ENCODE data around the gene WDR43. TPM values are rescaled to one million over a fixed set of nuclear protein-coding genes. Genes with fewer than 3 reads are reported as not detected.

WDR43 gene
- total and polyA plus RNA-seq, 2 donors, result 15.6 to 49.0 TPM

DNA sequence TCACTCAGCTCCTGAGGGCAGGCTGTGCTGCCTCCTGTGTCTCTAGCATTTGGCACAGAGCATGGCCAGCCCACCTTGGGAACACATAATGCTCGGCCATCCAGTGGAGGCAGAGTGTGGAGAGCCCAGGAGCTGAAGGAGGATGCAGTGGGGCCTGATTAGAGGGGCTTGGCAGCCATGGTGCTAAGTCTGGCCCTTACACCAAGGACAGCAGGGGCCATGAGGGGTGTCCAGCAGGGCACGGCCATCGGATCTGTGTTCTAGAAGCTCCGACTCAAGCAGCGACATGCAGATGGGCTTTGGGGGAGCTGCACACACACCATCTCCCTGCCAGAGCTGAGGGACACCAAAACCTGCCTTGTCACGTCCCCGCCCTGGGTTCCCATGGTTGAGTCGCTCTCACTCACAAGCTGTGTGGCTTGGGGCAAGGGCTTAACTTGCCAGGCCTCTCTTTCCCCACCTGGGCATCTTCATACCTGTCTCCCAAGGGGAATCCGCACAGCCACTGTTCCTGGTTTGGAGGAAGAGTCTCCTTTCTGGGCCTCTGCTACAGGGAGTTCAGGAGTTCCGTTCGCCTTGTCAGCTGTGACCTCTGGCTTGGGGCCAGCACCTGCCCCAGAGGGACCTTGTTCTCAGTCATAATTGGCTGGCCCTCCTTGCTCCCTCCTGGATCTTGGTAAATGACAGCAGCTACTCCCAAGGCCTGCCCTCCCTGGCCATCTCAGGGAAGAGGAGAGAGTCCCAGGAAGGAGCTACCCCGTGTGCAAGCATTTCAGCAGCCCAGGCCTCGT is 85.3 kb downstream of the WDR43 start:
- no peaks in the 10 kb centered on the region for H3K4me1 ChIP-seq (ENCODE audit: control insufficient read depth in 2 of 2, insufficient read depth in 2 of 2, low read length in 2 of 2)
- no peak overlapping the region for H3K4me3 ChIP-seq (ENCODE audit: low read length in 2 of 2)
- H3K27ac ChIP-seq (ENCODE audit: low read depth in 1 of 2, low read length in 1 of 2), result no peak overlapping the region
- peaks cover 0 to 6% of the 10 kb centered on the region in 2 donors for H3K9me3 ChIP-seq (ENCODE audit: control insufficient read depth in 2 of 2, insufficient read depth in 1 of 2, low read length in 1 of 2)
- H3K27me3 ChIP-seq (ENCODE audit: control insufficient read depth in 2 of 2, insufficient read depth in 1 of 2, low read length in 1 of 2), result no peaks in the 10 kb centered on the region
- 92% methylated on average over 13 of the region's 13 CpGs for WGBS
- DNase-seq (ENCODE audit: low read depth in 6 of 9, low spot score in 9 of 9), result no peak
- no peaks in the 10 kb centered on the region for H3K36me3 ChIP-seq (ENCODE audit: control insufficient read depth in 2 of 2, insufficient read depth in 2 of 2, low read length in 1 of 2)

DNA sequence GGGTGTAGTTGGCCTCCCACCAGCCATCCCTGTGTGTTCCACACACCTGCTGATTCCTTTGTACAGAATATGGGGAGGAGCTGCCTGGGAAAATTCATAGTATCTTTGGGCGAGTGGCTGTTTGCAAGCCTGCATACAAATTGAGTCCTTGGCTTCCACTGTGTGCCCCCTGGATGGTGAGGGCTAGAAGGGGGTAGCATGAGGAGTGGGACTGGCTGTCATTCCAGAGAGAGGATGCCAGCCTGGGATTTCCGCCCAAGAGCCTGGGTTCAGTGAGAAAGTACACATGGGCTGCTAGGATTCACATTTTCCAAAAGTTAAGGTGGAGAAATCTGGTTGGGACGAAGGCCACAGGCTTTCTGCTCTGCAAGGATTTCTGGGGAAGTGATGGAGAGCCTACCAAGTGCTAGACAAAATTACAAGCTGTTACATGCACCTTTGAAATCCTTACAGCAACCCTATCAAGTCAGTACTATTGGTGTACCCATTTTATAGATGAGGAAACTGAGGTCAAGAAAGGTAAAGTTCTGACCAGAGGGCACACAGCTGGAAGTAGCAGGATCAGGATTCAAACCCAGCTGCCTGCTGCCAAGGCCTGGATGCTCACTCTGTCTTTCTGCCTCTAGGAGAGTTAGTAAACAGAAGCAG is 86.0 kb downstream of the WDR43 start:
- H3K27me3 ChIP-seq (ENCODE audit: control insufficient read depth in 2 of 2, insufficient read depth in 1 of 2, low read length in 1 of 2), result no peaks in the 10 kb centered on the region
- H3K4me1 ChIP-seq (ENCODE audit: control insufficient read depth in 2 of 2, insufficient read depth in 2 of 2, low read length in 2 of 2), result no peaks in the 10 kb centered on the region
- H3K4me3 ChIP-seq (ENCODE audit: low read length in 2 of 2), result no peak overlapping the region
- H3K9me3 ChIP-seq (ENCODE audit: control insufficient read depth in 2 of 2, insufficient read depth in 1 of 2, low read length in 1 of 2), result peaks cover 0 to 6% of the 10 kb centered on the region in 2 donors
- 62% methylated on average over 3 of the region's 3 CpGs for WGBS
- no peak overlapping the region for H3K27ac ChIP-seq (ENCODE audit: low read depth in 1 of 2, low read length in 1 of 2)
- no peaks in the 10 kb centered on the region for H3K36me3 ChIP-seq (ENCODE audit: control insufficient read depth in 2 of 2, insufficient read depth in 2 of 2, low read length in 1 of 2)
- DNase-seq (ENCODE audit: low read depth in 6 of 9, low spot score in 9 of 9), result no peak

DNA sequence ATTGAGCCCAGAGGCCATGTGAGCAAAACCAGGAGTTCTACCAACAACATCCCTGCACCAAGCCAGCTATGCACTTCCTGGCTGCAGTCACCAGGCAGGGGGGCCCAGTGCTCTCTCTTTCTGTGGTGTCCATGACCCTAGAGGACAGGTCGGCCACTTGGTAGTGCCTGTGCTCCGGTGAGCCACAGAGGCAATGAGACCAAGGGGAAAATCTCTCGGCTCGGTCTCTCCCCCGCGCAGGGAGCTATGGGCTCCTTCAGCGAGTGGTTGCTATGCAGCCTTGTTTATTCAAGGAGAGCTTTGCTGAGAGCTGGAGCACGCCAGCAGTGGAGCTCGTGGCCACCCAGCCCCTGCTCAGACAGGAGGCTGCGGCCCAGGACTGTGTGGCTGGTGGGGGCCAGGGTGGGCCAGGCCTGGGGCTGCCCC is 86.6 kb downstream of the WDR43 start, which contains the start of gene TOGARAM2:
Gene TOGARAM2, plus strand, starts transcription at position 283 of the 426 bp plus-strand sequence. CDS start 13,537 bp downstream, outside the sequence.
- no peak for DNase-seq (ENCODE audit: low read depth in 6 of 9, low spot score in 9 of 9)
- Histone ChIP-seq H3K9me3 (ENCODE audit: control insufficient read depth in 2 of 2, insufficient read depth in 1 of 2, low read length in 1 of 2) (peaks cover 0 to 6% of the 10 kb centered on the region in 2 donors), H3K27me3 (ENCODE audit: control insufficient read depth in 2 of 2, insufficient read depth in 1 of 2, low read length in 1 of 2) (no peaks in the 10 kb centered on the region), H3K4me1 (ENCODE audit: control insufficient read depth in 2 of 2, insufficient read depth in 2 of 2, low read length in 2 of 2) (no peaks in the 10 kb centered on the region), H3K4me3 (ENCODE audit: low read length in 2 of 2) (no peak within 1 kb of the TSS), H3K27ac (ENCODE audit: low read depth in 1 of 2, low read length in 1 of 2) (no peak within 1 kb of the TSS), H3K36me3 (ENCODE audit: control insufficient read depth in 2 of 2, insufficient read depth in 2 of 2, low read length in 1 of 2) (no peaks in the 10 kb centered on the region)
- WGBS, result 96% methylated on average over 10 of the region's 10 CpGs

DNA sequence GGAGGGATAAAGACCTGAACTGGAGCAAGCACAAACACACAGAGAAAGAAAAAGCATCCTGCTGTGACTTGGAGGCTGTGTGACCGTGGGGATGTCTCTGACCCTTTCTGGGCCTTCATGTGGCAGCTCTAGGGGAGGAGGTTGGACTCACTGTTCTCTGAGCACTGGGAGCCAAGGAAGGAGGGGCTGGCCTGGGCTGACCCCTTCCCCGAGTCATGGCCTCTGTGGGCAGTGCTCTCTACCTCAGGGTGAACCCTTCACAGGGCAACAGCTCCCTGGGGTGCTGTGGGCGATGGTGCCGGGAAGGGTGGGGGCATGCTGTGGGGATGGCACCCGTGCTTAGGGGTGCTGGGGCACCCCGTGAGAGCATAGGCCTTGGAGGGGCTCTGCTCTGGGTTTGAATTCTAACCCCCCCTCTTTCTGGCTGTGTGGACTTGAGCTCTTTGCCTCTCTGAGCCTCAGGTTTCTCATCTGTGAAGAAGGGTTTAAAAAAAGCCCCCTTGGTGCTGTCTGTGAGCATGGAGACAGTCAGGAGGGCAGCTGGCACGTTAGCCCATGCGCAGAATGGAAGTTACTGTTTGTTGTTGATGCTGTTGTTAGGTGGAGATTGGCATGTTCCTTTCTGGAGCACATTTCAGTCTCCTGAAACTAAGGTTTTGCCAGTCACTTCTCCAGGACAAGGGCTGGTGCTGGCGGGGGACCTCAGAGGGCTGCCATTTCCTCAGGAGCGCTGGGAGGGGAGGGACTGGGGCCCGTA is 87.3 kb downstream of the WDR43 start:
- Histone ChIP-seq H3K27ac (ENCODE audit: low read depth in 1 of 2, low read length in 1 of 2) (no peak overlapping the region), H3K36me3 (ENCODE audit: control insufficient read depth in 2 of 2, insufficient read depth in 2 of 2, low read length in 1 of 2) (no peaks in the 10 kb centered on the region), H3K9me3 (ENCODE audit: control insufficient read depth in 2 of 2, insufficient read depth in 1 of 2, low read length in 1 of 2) (peaks cover 0 to 6% of the 10 kb centered on the region in 2 donors), H3K4me3 (ENCODE audit: low read length in 2 of 2) (no peak overlapping the region), H3K27me3 (ENCODE audit: control insufficient read depth in 2 of 2, insufficient read depth in 1 of 2, low read length in 1 of 2) (no peaks in the 10 kb centered on the region), H3K4me1 (ENCODE audit: control insufficient read depth in 2 of 2, insufficient read depth in 2 of 2, low read length in 2 of 2) (no peaks in the 10 kb centered on the region)
- 96% methylated on average over 11 of the region's 11 CpGs for WGBS
- DNase-seq (ENCODE audit: low read depth in 6 of 9, low spot score in 9 of 9), result no peak

DNA sequence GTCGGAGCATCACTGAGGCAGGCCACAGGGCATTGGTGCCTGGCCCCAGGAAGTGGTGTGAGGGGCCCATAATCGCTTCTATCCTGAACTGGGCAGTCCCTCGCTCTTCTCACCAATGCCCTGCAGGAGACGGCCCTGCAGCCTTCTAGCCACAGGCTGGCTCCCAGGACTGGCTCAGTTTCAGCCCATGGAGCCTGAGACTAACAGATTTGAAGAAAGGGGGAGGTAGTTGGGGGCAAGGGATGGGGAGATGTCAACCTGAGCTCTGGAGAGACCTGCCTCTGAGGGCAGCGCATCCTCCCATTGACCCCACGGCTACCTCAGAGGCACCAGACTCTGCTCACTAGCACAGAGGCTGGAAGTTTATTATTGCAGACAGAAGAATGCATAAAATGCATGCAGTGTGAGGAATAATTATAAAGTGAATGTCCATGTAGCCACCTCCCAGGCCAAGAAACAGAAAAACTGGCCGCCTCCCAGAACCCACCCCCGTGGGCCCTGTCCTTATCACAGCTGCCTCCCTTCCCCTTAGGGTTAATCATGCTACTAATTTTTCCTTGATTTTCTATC is 88.0 kb downstream of the WDR43 start:
- peaks cover 0 to 6% of the 10 kb centered on the region in 2 donors for H3K9me3 ChIP-seq (ENCODE audit: control insufficient read depth in 2 of 2, insufficient read depth in 1 of 2, low read length in 1 of 2)
- H3K4me3 ChIP-seq (ENCODE audit: low read length in 2 of 2), result no peak overlapping the region
- no peak for DNase-seq (ENCODE audit: low read depth in 6 of 9, low spot score in 9 of 9)
- H3K27me3 ChIP-seq (ENCODE audit: control insufficient read depth in 2 of 2, insufficient read depth in 1 of 2, low read length in 1 of 2), result no peaks in the 10 kb centered on the region
- no peaks in the 10 kb centered on the region for H3K36me3 ChIP-seq (ENCODE audit: control insufficient read depth in 2 of 2, insufficient read depth in 2 of 2, low read length in 1 of 2)
- no peaks in the 10 kb centered on the region for H3K4me1 ChIP-seq (ENCODE audit: control insufficient read depth in 2 of 2, insufficient read depth in 2 of 2, low read length in 2 of 2)
- whole genome bisulfite sequencing, result 96% methylated on average over 8 of the region's 8 CpGs
- no peak overlapping the region for H3K27ac ChIP-seq (ENCODE audit: low read depth in 1 of 2, low read length in 1 of 2)

DNA sequence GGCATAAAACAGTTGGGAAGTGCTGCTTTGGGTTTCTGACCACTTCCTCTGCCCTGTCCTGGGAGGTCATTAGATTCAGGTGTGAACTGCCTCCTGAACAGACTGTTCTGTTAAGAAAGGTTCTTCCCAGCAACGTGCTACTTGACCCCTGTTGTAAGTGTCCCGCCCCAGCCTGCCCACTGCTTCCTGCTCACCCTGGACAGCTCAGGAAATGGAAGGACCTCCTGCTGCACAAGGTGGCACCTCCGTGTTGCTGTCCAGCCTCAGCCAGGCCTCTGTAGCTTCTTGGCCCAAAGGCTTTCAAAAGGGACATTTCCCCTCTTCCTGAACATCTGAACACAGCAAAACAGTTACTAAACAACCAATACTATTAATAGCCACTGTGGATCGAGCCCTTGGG is 92.0 kb downstream of the WDR43 start:
- Histone ChIP-seq H3K36me3 (ENCODE audit: control insufficient read depth in 2 of 2, insufficient read depth in 2 of 2, low read length in 1 of 2) (no peaks in the 10 kb centered on the region), H3K27ac (ENCODE audit: low read depth in 1 of 2, low read length in 1 of 2) (no peak overlapping the region)
- WGBS, result 51% methylated on average over 4 of the region's 4 CpGs

DNA sequence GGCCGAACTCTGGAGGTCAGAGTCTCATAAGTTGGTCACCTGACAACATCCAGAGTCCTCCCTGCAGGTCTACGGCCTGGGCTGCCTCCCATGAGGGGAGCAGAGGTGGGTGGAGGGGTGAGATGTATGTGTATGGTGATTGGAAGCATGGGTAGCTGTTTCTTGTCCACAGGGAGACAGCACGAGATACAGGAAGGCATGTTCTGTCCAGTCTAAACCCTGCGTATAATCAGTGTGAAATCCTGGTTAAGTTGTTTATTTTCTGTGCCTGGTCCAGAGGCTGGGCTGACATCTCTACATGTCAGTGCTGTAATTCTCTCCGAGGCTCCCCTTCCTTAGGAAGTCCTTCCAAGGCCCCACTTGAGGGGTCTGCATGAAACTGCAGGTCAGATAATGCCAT is 95.5 kb downstream of the WDR43 start:
- Histone ChIP-seq H3K36me3 (ENCODE audit: control insufficient read depth in 2 of 2, insufficient read depth in 2 of 2, low read length in 1 of 2) (no peaks in the 10 kb centered on the region), H3K4me1 (ENCODE audit: control insufficient read depth in 2 of 2, insufficient read depth in 2 of 2, low read length in 2 of 2) (no peaks in the 10 kb centered on the region), H3K27me3 (ENCODE audit: control insufficient read depth in 2 of 2, insufficient read depth in 1 of 2, low read length in 1 of 2) (no peaks in the 10 kb centered on the region), H3K9me3 (ENCODE audit: control insufficient read depth in 2 of 2, insufficient read depth in 1 of 2, low read length in 1 of 2) (no peaks in the 10 kb centered on the region), H3K27ac (ENCODE audit: low read depth in 1 of 2, low read length in 1 of 2) (no peak overlapping the region), H3K4me3 (ENCODE audit: low read length in 2 of 2) (no peak overlapping the region)
- 97% methylated on average over 5 of the region's 5 CpGs for WGBS
- no peak for DNase-seq (ENCODE audit: low read depth in 6 of 9, low spot score in 9 of 9)

More for the DNA sequence above, 92.0 kb downstream of the WDR43 start:
- Histone ChIP-seq H3K9me3 (ENCODE audit: control insufficient read depth in 2 of 2, insufficient read depth in 1 of 2, low read length in 1 of 2) (peaks cover 0 to 6% of the 10 kb centered on the region in 2 donors), H3K27me3 (ENCODE audit: control insufficient read depth in 2 of 2, insufficient read depth in 1 of 2, low read length in 1 of 2) (no peaks in the 10 kb centered on the region), H3K4me3 (ENCODE audit: low read length in 2 of 2) (no peak overlapping the region), H3K4me1 (ENCODE audit: control insufficient read depth in 2 of 2, insufficient read depth in 2 of 2, low read length in 2 of 2) (no peaks in the 10 kb centered on the region)
- DNase-seq (ENCODE audit: low read depth in 6 of 9, low spot score in 9 of 9), result no peak

DNA sequence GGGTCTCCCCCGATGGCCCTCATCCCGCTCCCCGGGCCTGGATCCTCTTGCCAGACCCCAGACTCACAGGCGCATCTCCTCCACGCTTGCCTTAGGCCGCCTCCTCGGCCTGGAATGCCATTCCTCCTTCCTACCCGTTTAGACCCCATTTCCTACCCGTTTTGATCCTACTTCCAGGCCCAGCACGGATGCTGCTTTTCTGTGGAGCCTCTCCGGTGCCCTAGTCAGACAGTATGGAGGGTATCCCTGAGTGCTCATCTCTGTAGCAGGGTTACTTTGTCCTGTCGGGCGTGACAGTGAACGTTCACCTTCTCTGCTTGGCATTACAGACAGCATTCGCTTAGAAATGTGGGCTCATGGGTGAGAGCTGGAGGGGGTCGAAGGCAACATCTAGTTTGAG is 96.0 kb downstream of the WDR43 start:
- Histone ChIP-seq H3K9me3 (ENCODE audit: control insufficient read depth in 2 of 2, insufficient read depth in 1 of 2, low read length in 1 of 2) (no peaks in the 10 kb centered on the region), H3K36me3 (ENCODE audit: control insufficient read depth in 2 of 2, insufficient read depth in 2 of 2, low read length in 1 of 2) (no peaks in the 10 kb centered on the region), H3K27me3 (ENCODE audit: control insufficient read depth in 2 of 2, insufficient read depth in 1 of 2, low read length in 1 of 2) (no peaks in the 10 kb centered on the region), H3K4me1 (ENCODE audit: control insufficient read depth in 2 of 2, insufficient read depth in 2 of 2, low read length in 2 of 2) (peaks cover 0 to 2% of the 10 kb centered on the region in 2 donors), H3K27ac (ENCODE audit: low read depth in 1 of 2, low read length in 1 of 2) (no peak overlapping the region), H3K4me3 (ENCODE audit: low read length in 2 of 2) (no peak overlapping the region)
- WGBS, result 93% methylated on average over 16 of the region's 16 CpGs
- DNase-seq (ENCODE audit: low read depth in 6 of 9, low spot score in 9 of 9), result no peak

Measured in thymus (tissue), 11 donors.